Loucy (cell line): ENCODE measurements around the gene NAT9.

ENCODE experiments used
- H2AFZ ChIP-seq: fragments of 200-600 bp; sonication (generic); 2 replicates; pipeline ENCODE4 v1.6.0; 2016; ENCODE audit warnings: antibody characterized with exemption, mild to moderate bottlenecking, low read length, moderate library complexity
- H3F3A ChIP-seq: fragments of 200-600 bp; 2 replicates; pipeline ENCODE4 v1.6.0; 2016; ENCODE audit warnings: antibody characterized with exemption, low read depth, mild to moderate bottlenecking
- H3K27me3 ChIP-seq: fragments of 200-600 bp; sonication (generic); 2 replicates; pipeline ENCODE4 v1.6.1; 2014; ENCODE audit warnings: low read length, mild to moderate bottlenecking; ENCODE audit not compliant: insufficient read depth, poor library complexity, severe bottlenecking
- H3K36me3 ChIP-seq: fragments of 200-600 bp; sonication (generic); 2 replicates; pipeline ENCODE4 v1.6.1; 2016; ENCODE audit warnings: low read length; ENCODE audit not compliant: insufficient read depth
- H3K4me1 ChIP-seq: fragments of 200-600 bp; sonication (generic); 2 replicates; pipeline ENCODE4 v1.5.1; 2014; ENCODE audit warnings: low read length, mild to moderate bottlenecking; ENCODE audit not compliant: insufficient read depth, poor library complexity, severe bottlenecking
- H3K4me2 ChIP-seq: fragments of 200-600 bp; sonication (generic); 2 replicates; pipeline ENCODE4 v1.6.0; 2014; ENCODE audit warnings: antibody characterized with exemption, low read length, low read depth, mild to moderate bottlenecking; ENCODE audit not compliant: poor library complexity, severe bottlenecking
- H3K4me3 ChIP-seq: fragments of 200-600 bp; sonication (generic); 2 replicates; pipeline ENCODE4 v1.5.1; 2014; ENCODE audit warnings: low read length, mild to moderate bottlenecking, mixed read lengths; ENCODE audit not compliant: poor library complexity, severe bottlenecking
- H3K79me2 ChIP-seq: fragments of 200-600 bp; sonication (generic); 2 replicates; pipeline ENCODE4 v1.6.1; 2014; ENCODE audit warnings: low read length; ENCODE audit not compliant: insufficient read depth
- H3K9ac ChIP-seq: fragments of 200-600 bp; sonication (generic); 2 replicates; pipeline ENCODE4 v1.6.0; 2014; ENCODE audit warnings: mild to moderate bottlenecking, low read depth, low read length, moderate library complexity; ENCODE audit not compliant: poor library complexity, severe bottlenecking
- H3K9me2 ChIP-seq: fragments of 200-600 bp; sonication (generic); replicated peaks from 2 replicates; pipeline ENCODE4 v1.6.1; 2016; ENCODE audit warnings: low read depth, low read length, mixed read lengths
- H3K9me3 ChIP-seq: fragments of 200-600 bp; sonication (generic); 2 replicates; pipeline ENCODE4 v1.6.1; 2014; ENCODE audit warnings: mild to moderate bottlenecking, antibody characterized with exemption, low read length, low read depth; ENCODE audit not compliant: insufficient read depth
- H4K20me1 ChIP-seq: fragments of 200-600 bp; sonication (generic); 2 replicates; pipeline ENCODE4 v1.6.0; 2014; ENCODE audit warnings: antibody characterized with exemption, low read length, mild to moderate bottlenecking; ENCODE audit not compliant: insufficient read depth, poor library complexity, severe bottlenecking
- EZH2phosphoT487 ChIP-seq: fragments of 200-600 bp; IDR thresholded peaks from 2 replicates; pipeline ENCODE4 v1.6.1; 2018; ENCODE audit warnings: antibody characterized with exemption, mild to moderate bottlenecking, moderate library complexity, borderline replicate concordance
- TF ChIP-seq, protein P1 (sequence below): fragments of 200-600 bp; sonication (generic); conservative IDR thresholded peaks from 2 replicates; pipeline ENCODE4 v1.5.1; 2014; ENCODE audit warnings: mild to moderate bottlenecking, antibody characterized with exemption, low read length

Gene NAT9

DNA sequence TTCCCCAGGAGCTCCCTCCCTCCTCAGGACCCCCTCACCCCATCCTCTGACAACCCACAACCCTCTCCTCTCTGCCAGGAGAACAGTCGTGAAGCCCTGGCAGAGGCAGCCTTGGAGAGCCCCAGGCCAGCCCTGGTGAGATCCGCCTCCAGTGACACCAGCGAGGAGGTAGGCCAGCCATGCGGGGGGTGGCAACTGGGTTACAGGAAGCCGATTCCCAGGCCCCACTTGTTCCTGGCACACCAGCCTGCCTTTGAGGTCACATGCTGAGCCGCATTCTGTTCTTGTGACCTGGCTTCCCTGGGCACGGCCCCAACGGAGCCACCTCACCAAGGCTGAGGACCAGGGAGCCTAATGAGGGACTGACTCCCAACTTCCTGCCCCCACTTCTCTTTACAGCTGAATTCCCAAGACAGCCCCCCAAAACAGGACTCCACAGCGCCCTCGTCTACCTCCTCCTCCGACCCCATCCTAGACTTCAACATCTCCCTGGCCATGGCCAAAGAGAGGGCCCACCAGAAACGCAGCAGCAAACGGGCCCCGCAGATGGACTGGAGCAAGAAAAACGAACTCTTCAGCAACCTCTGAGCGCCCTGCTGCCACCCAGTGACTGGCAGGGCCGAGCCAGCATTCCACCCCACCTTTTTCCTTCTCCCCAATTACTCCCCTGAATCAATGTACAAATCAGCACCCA, 7.9 kb downstream of the NAT9 start:
- no peaks in the 10 kb centered on the region for H3F3A ChIP-seq
- H3K4me2 ChIP-seq: no peak overlapping the region
- H3K9ac ChIP-seq: no peak overlapping the region
- H3K79me2 ChIP-seq: peaks cover 42% of the 10 kb centered on the region
- H3K9me2 ChIP-seq: no peaks in the 10 kb centered on the region
- no peaks in the 10 kb centered on the region for H3K27me3 ChIP-seq
- peaks cover 34% of the 10 kb centered on the region for H4K20me1 ChIP-seq
- no peak overlapping the region for H2AFZ ChIP-seq
- peaks cover 96% of the 10 kb centered on the region; the same call in 1 of the 2 replicates for H3K36me3 ChIP-seq
- H3K9me3 ChIP-seq: no peaks in the 10 kb centered on the region
- TF ChIP-seq EZH2phosphoT487: no peak
- TF ChIP-seq, protein P1, sequence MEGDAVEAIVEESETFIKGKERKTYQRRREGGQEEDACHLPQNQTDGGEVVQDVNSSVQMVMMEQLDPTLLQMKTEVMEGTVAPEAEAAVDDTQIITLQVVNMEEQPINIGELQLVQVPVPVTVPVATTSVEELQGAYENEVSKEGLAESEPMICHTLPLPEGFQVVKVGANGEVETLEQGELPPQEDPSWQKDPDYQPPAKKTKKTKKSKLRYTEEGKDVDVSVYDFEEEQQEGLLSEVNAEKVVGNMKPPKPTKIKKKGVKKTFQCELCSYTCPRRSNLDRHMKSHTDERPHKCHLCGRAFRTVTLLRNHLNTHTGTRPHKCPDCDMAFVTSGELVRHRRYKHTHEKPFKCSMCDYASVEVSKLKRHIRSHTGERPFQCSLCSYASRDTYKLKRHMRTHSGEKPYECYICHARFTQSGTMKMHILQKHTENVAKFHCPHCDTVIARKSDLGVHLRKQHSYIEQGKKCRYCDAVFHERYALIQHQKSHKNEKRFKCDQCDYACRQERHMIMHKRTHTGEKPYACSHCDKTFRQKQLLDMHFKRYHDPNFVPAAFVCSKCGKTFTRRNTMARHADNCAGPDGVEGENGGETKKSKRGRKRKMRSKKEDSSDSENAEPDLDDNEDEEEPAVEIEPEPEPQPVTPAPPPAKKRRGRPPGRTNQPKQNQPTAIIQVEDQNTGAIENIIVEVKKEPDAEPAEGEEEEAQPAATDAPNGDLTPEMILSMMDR: no peak
- no peak overlapping the region for H3K4me3 ChIP-seq
- no peaks in the 10 kb centered on the region for H3K4me1 ChIP-seq

DNA sequence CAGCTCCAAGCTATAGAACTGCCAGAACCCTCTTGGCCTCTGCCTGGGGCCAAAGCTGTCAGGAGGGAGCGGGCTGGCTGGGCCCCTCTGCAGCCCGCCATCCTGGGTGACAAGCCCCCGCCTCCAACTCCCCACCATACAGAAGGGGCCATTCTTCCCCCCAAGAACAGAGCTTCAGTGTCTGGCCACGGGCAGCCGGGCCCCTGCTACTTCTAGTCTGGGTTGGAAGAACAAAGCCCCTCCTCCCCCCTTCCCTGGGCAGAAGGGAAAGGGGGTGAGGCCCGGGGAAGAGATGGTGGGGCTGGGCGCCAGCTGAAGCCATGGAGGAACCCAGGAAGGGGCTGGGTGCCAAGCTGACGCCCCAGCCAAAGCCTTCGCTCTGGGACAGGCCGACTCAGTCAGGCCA, 9.0 kb downstream of the NAT9 start:
- Histone ChIP-seq H3F3A (no peaks in the 10 kb centered on the region), H2AFZ (no peak overlapping the region), H3K9ac (no peak overlapping the region), H3K4me1 (no peaks in the 10 kb centered on the region), H3K36me3 (peaks cover 94% of the 10 kb centered on the region; the same call in 1 of the 2 replicates), H3K27me3 (no peaks in the 10 kb centered on the region), H4K20me1 (peaks cover 42% of the 10 kb centered on the region), H3K9me3 (no peaks in the 10 kb centered on the region), H3K9me2 (no peaks in the 10 kb centered on the region), H3K4me2 (no peak overlapping the region), H3K79me2 (peaks cover 52% of the 10 kb centered on the region), H3K4me3 (no peak overlapping the region)
- TF ChIP-seq, protein P1: no peak
- TF ChIP-seq EZH2phosphoT487: no peak

DNA sequence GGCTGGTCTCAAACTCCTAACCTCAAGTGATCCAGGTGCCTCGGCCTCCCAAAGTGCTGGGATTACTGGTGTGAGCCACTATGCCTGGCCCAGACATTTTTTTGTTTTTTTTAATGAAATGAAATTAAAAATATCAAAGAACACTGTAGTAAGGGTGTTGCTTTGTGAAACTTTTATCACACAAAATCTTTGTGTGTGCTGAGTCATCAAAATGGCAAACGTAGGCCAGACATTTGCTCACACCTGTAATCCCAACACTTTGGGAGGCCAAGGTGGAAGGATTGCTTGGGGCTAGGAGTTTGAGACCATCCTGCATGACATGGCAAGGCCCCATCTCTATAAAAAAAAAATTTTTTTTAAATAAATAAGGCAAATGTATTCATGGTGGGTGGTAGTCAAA, 9.7 kb downstream of the NAT9 start:
- Histone ChIP-seq H4K20me1 (peaks cover 49% of the 10 kb centered on the region), H3K27me3 (no peaks in the 10 kb centered on the region), H3K4me2 (no peak overlapping the region), H3K36me3 (peaks cover 94% of the 10 kb centered on the region; the same call in 1 of the 2 replicates), H3K4me3 (no peak overlapping the region), H3F3A (no peaks in the 10 kb centered on the region), H3K79me2 (peaks cover 59% of the 10 kb centered on the region), H3K4me1 (peaks cover 5% of the 10 kb centered on the region), H3K9ac (no peak overlapping the region), H2AFZ (no peak overlapping the region), H3K9me3 (no peaks in the 10 kb centered on the region), H3K9me2 (no peaks in the 10 kb centered on the region)
- TF ChIP-seq, protein P1: no peak
- TF ChIP-seq EZH2phosphoT487: no peak
